Fibroblast of lung (primary cell): ENCODE results near the gene PAFAH1B2. TPM values are rescaled to one million over a fixed set of nuclear protein-coding genes. Genes with fewer than 3 reads are reported as not detected.
"Not testable (repeated sequence)": the region's sequence is repeated elsewhere in the genome, so short reads cannot be mapped to it uniquely, and the experiment has no call there.

Source experiments
- DNase-seq, 2 donors: peaks; one replicate each; pipeline versions ENCODE4 v3.0.0 to v3.0.0-alpha.2; 2010; ENCODE audit warnings: low read depth in 2 of 2
- H2AFZ ChIP-seq: 2 replicates; pipeline ENCODE4 v1.5.1; 2012; ENCODE audit warnings: low read length, control low read depth, inconsistent platforms
- H3K27ac ChIP-seq: 2 replicates; pipeline ENCODE4 v1.5.1; 2011; ENCODE audit warnings: low read length, control low read depth; ENCODE audit not compliant: insufficient read depth
- H3K27me3 ChIP-seq: 2 replicates; pipeline ENCODE4 v1.5.1; 2011; ENCODE audit warnings: mild to moderate bottlenecking, low read length; ENCODE audit not compliant: control insufficient read depth, insufficient read depth
- H3K36me3 ChIP-seq: 2 replicates; pipeline ENCODE4 v1.5.1; 2011; ENCODE audit warnings: low read length; ENCODE audit not compliant: control insufficient read depth, insufficient read depth
- H3K4me1 ChIP-seq: 2 replicates; pipeline ENCODE4 v1.5.1; 2011; ENCODE audit warnings: low read length; ENCODE audit not compliant: control insufficient read depth, insufficient read depth; ENCODE audit errors: extremely low read depth
- H3K4me2 ChIP-seq: 2 replicates; pipeline ENCODE4 v1.5.1; 2011; ENCODE audit warnings: low read length, control low read depth; ENCODE audit not compliant: insufficient read depth; ENCODE audit errors: extremely low read depth
- H3K4me3 ChIP-seq, 4 experiments: fragments of 200-600 bp in 1 of 4; sonication (generic) in 1 of 4; replicated peaks in 1 of 4; 2 replicates each; pipeline ENCODE4 v1.5.1; 2011 to 2016; ENCODE audit warnings: low read length in 4 of 4, low read depth in 3 of 4, mild to moderate bottlenecking in 3 of 4, control low read depth in 2 of 4, inconsistent platforms in 1 of 4, mixed read lengths in 1 of 4; ENCODE audit not compliant: insufficient read depth in 1 of 4; ENCODE audit errors: control extremely low read depth in 1 of 4
- H3K79me2 ChIP-seq: 2 replicates; pipeline ENCODE4 v1.5.1; 2012; ENCODE audit warnings: mild to moderate bottlenecking, low read length, inconsistent platforms; ENCODE audit not compliant: control insufficient read depth, insufficient read depth
- H3K9ac ChIP-seq: 2 replicates; pipeline ENCODE4 v1.5.1; 2011; ENCODE audit warnings: mild to moderate bottlenecking, low read length, control low read depth; ENCODE audit not compliant: insufficient read depth
- H3K9me3 ChIP-seq: 2 replicates; pipeline ENCODE4 v1.5.1; 2012; ENCODE audit warnings: low read depth, low read length; ENCODE audit not compliant: control insufficient read depth, insufficient read depth
- H4K20me1 ChIP-seq: 2 replicates; pipeline ENCODE4 v1.5.1; 2011; ENCODE audit warnings: low read length; ENCODE audit not compliant: control insufficient read depth, insufficient read depth; ENCODE audit errors: extremely low read depth
- CTCF ChIP-seq, 2 donors: IDR thresholded peaks in 1 of 2; conservative IDR thresholded peaks in 1 of 2; 1 replicate in 1 of 2; 2 replicates in 1 of 2; pipeline ENCODE4 v1.5.1; 2011 to 2012; ENCODE audit warnings: low read length in 2 of 2, control low read depth in 1 of 2, inconsistent platforms in 1 of 2, low read depth in 1 of 2, mild to moderate bottlenecking in 1 of 2
- EZH2 ChIP-seq: IDR thresholded peaks from 2 replicates; pipeline ENCODE4 v1.5.1; 2012; ENCODE audit warnings: low read length, control low read depth, mild to moderate bottlenecking; ENCODE audit errors: missing control alignments
- polyA plus RNA-seq, 2 donors: library from polyadenylated mRNA; depleted of rRNA in 1 of 2; stranded (reverse) in 1 of 2; unstranded in 1 of 2; fragments of >200 nt; gene quantifications; 2 replicates each; pipeline ENCODE4 v1.2.1, GENCODE V29; 2011 to 2012; ENCODE audit warnings: missing spikeins in 1 of 2
- total RNA-seq: library from RNA; depleted of rRNA; stranded (reverse); fragments of >200 nt; gene quantifications from 2 replicates; pipeline ENCODE4 v1.2.1, GENCODE V29; 2014

PAFAH1B2 gene
- total and polyA plus RNA-seq, 2 donors (not counting 1 experiment from before 2014, with no cell fraction given): 70.8 to 112 TPM

- Histone ChIP-seq H2AFZ (no peak overlapping the region), H3K4me2 (no peak overlapping the region), H3K79me2 (no peaks in the 10 kb centered on the region), H3K36me3 (no peaks in the 10 kb centered on the region), H3K4me3 (no peak overlapping the region), H3K4me1 (no peaks in the 10 kb centered on the region), H3K9ac (no peak overlapping the region), H4K20me1 (no peaks in the 10 kb centered on the region), H3K27ac (no peak overlapping the region), H3K27me3 (no peaks in the 10 kb centered on the region), H3K9me3 (no peaks in the 10 kb centered on the region)
- TF ChIP-seq CTCF (conservative IDR thresholded peaks at IDR 0.05 in 1 of 2, IDR thresholded peaks at IDR 0.05 in 1 of 2; ENCODE audit: low read depth in 1 of 2, low read length in 2 of 2) (no peak), EZH2 (no peak)
- no peak for DNase-seq
Observed at GRCh38 chr11:117128289-117128688, 15.8 kb upstream of the PAFAH1B2 start.

GRCh38 chr11:117130396-117130795, 13.7 kb upstream of the PAFAH1B2 start:
- H3K27ac ChIP-seq, DNase-seq, H3K27me3 ChIP-seq, H3K4me3 ChIP-seq, H3K4me1 ChIP-seq, H3K9me3 ChIP-seq, H3K79me2 ChIP-seq, H4K20me1 ChIP-seq, H2AFZ ChIP-seq, H3K36me3 ChIP-seq, H3K9ac ChIP-seq, H3K4me2 ChIP-seq: not testable (repeated sequence)

GRCh38 chr11:117130879-117131278, 13.2 kb upstream of the PAFAH1B2 start:
- H3K27ac ChIP-seq: no peak overlapping the region
- no peak for TF ChIP-seq EZH2
- no peak for TF ChIP-seq CTCF (conservative IDR thresholded peaks at IDR 0.05 in 1 of 2, IDR thresholded peaks at IDR 0.05 in 1 of 2; ENCODE audit: low read depth in 1 of 2, low read length in 2 of 2)

GRCh38 chr11:117134431-117134830, 9.7 kb upstream of the PAFAH1B2 start:
- H3K9ac ChIP-seq: no peak overlapping the region
- no peaks in the 10 kb centered on the region for H3K4me1 ChIP-seq
- no peak overlapping the region for H3K27ac ChIP-seq
- no peak for TF ChIP-seq EZH2
- no peaks in the 10 kb centered on the region for H3K79me2 ChIP-seq
- no peak for DNase-seq
- H3K27me3 ChIP-seq: no peaks in the 10 kb centered on the region
- H3K9me3 ChIP-seq: no peaks in the 10 kb centered on the region
- H2AFZ ChIP-seq: no peak overlapping the region
- no peak overlapping the region for H3K4me2 ChIP-seq
- H3K4me3 ChIP-seq: no peak overlapping the region
- no peaks in the 10 kb centered on the region for H4K20me1 ChIP-seq
- H3K36me3 ChIP-seq: no peaks in the 10 kb centered on the region

More at GRCh38 chr11:117130879-117131278, 13.2 kb upstream of the PAFAH1B2 start:
- no peak overlapping the region for H3K9ac ChIP-seq
- no peaks in the 10 kb centered on the region for H3K4me1 ChIP-seq
- H3K4me3 ChIP-seq: no peak overlapping the region
- no peaks in the 10 kb centered on the region for H3K27me3 ChIP-seq
- no peak for DNase-seq
- H3K79me2 ChIP-seq: no peaks in the 10 kb centered on the region
- no peak overlapping the region for H3K4me2 ChIP-seq
- no peaks in the 10 kb centered on the region for H3K36me3 ChIP-seq
- H3K9me3 ChIP-seq: no peaks in the 10 kb centered on the region
- H4K20me1 ChIP-seq: no peaks in the 10 kb centered on the region
- H2AFZ ChIP-seq: no peak overlapping the region

- H4K20me1 ChIP-seq, H3K27me3 ChIP-seq, H3K4me2 ChIP-seq, H3K9ac ChIP-seq, H3K36me3 ChIP-seq, H3K9me3 ChIP-seq, H3K79me2 ChIP-seq, H3K27ac ChIP-seq, DNase-seq, H3K4me1 ChIP-seq, H2AFZ ChIP-seq, H3K4me3 ChIP-seq: not testable (repeated sequence)
Observed at GRCh38 chr11:117134979-117135378, 9.1 kb upstream of the PAFAH1B2 start.
